Hepatocyte (in vitro differentiated cells): Measurements from ENCODE around the gene FIBCD1.

Source experiments
- EZH2 ChIP-seq: fragments of 200-600 bp; sonication (generic); IDR thresholded peaks from 2 replicates; pipeline ENCODE4 v1.6.1; 2016; ENCODE audit warnings: antibody characterized with exemption, mild to moderate bottlenecking, borderline replicate concordance
- TF ChIP-seq, protein P1 (sequence below): fragments of 200-600 bp; sonication (generic); IDR thresholded peaks from 2 replicates; pipeline ENCODE4 v1.5.1; 2016; ENCODE audit warnings: antibody characterized with exemption, mild to moderate bottlenecking; ENCODE audit not compliant: poor library complexity

DNA sequence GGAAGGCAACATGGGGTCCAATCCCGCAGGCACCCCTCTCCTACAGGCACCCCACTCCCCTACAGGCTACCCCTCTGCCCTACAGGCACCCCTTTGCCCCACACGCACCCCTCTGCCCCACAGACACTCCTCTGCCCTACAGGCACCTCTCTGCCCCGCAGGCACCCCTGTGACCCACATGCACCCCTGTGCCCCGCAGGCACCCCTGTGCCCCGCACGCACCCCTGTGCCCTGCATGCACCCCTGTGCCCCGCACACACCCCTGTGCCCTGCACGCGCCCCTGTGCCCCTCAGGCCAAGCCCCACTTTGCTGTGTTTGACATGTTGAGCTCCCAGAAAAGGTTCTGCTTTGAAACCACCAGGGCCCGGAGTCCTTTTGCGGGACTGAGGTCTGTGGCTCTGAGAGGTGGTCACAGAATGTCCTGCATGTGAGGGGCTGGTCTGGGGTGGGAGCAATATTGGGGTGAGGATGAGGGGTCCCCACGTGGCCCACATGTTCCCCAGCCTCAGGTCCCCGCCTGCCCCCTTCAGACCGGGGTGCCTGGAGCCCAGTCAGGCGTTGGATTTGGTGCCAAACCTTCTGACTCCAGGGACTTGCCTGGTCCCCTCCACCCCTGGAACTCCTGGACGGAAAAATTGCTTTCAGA lies 41.8 kb downstream of the FIBCD1 start:
- TF ChIP-seq EZH2 = no peak
- TF ChIP-seq, protein P1, sequence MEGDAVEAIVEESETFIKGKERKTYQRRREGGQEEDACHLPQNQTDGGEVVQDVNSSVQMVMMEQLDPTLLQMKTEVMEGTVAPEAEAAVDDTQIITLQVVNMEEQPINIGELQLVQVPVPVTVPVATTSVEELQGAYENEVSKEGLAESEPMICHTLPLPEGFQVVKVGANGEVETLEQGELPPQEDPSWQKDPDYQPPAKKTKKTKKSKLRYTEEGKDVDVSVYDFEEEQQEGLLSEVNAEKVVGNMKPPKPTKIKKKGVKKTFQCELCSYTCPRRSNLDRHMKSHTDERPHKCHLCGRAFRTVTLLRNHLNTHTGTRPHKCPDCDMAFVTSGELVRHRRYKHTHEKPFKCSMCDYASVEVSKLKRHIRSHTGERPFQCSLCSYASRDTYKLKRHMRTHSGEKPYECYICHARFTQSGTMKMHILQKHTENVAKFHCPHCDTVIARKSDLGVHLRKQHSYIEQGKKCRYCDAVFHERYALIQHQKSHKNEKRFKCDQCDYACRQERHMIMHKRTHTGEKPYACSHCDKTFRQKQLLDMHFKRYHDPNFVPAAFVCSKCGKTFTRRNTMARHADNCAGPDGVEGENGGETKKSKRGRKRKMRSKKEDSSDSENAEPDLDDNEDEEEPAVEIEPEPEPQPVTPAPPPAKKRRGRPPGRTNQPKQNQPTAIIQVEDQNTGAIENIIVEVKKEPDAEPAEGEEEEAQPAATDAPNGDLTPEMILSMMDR = no peak
